GM23248 (cell line): ENCODE measurements around the gene SFMBT2.

Source experiments
- EZH2 ChIP-seq: fragments of 200-600 bp; sonication (generic); IDR thresholded peaks from 2 replicates; pipeline ENCODE4 v1.6.1; 2018; ENCODE audit warnings: antibody characterized with exemption, mild to moderate bottlenecking; ENCODE audit not compliant: insufficient read depth, poor library complexity, severe bottlenecking
- EZH2phosphoT487 ChIP-seq: fragments of 200-600 bp; sonication (generic); IDR thresholded peaks from 2 replicates; pipeline ENCODE4 v1.6.1; 2018; ENCODE audit warnings: antibody characterized with exemption, moderate library complexity, mild to moderate bottlenecking, low read depth; ENCODE audit not compliant: insufficient read depth

GRCh38 chr10:7230036-7230435, 180.8 kb downstream of the SFMBT2 start:
- no peak for TF ChIP-seq EZH2phosphoT487
- no peak for TF ChIP-seq EZH2
